ENCODE data around the gene CPZ.

CPZ gene

GRCh38 chr4:8655411-8656184, 63.0 kb downstream of the CPZ start:
- TF ChIP-seq POLR2A (IDR thresholded peaks at IDR 0.05; ENCODE audit: low read depth, low read length) (no peak), PAX5 (IDR thresholded peaks at IDR 0.05; ENCODE audit: insufficient read depth, low read length, severe bottlenecking) (no peak), TAF1 (IDR thresholded peaks at IDR 0.05; ENCODE audit: low read depth, low read length) (no peak), POU2F2 (IDR thresholded peaks at IDR 0.05; ENCODE audit: low read depth, low read length) (no peak), SPI1 (IDR thresholded peaks at IDR 0.05; ENCODE audit: low read depth, low read length) (no peak), POLR2AphosphoS5 (IDR thresholded peaks at IDR 0.05; ENCODE audit: low read depth, low read length) (no peak)
- DNase-seq (ENCODE audit: insufficient read length, low spot score) = no peak
- no peak for FAIRE-seq

GRCh38 chr4:8656185-8656517, 63.6 kb downstream of the CPZ start:
- no peak for FAIRE-seq
- no peak for TF ChIP-seq POLR2AphosphoS5 (IDR thresholded peaks at IDR 0.05; ENCODE audit: low read depth, low read length)
- no peak for DNase-seq (ENCODE audit: insufficient read length, low spot score)

GRCh38 chr4:8656711-8657380, 64.3 kb downstream of the CPZ start:
- FAIRE-seq = no peak
- no peak for DNase-seq (ENCODE audit: insufficient read length, low spot score)
- TF ChIP-seq PAX5 (IDR thresholded peaks at IDR 0.05; ENCODE audit: insufficient read depth, low read length, severe bottlenecking) (no peak), POU2F2 (IDR thresholded peaks at IDR 0.05; ENCODE audit: low read depth, low read length) (no peak), POLR2A (IDR thresholded peaks at IDR 0.05; ENCODE audit: low read depth, low read length) (no peak), POLR2AphosphoS5 (IDR thresholded peaks at IDR 0.05; ENCODE audit: low read depth, low read length) (no peak), SPI1 (IDR thresholded peaks at IDR 0.05; ENCODE audit: low read depth, low read length) (no peak), TAF1 (IDR thresholded peaks at IDR 0.05; ENCODE audit: low read depth, low read length) (no peak)

GRCh38 chr4:8657381-8658088, 65.0 kb downstream of the CPZ start:
- TF ChIP-seq POLR2AphosphoS5 (IDR thresholded peaks at IDR 0.05; ENCODE audit: low read depth, low read length) (no peak), SPI1 (IDR thresholded peaks at IDR 0.05; ENCODE audit: low read depth, low read length) (no peak), POU2F2 (IDR thresholded peaks at IDR 0.05; ENCODE audit: low read depth, low read length) (no peak), TAF1 (IDR thresholded peaks at IDR 0.05; ENCODE audit: low read depth, low read length) (no peak), PAX5 (IDR thresholded peaks at IDR 0.05; ENCODE audit: insufficient read depth, low read length, severe bottlenecking) (no peak), POLR2A (IDR thresholded peaks at IDR 0.05; ENCODE audit: low read depth, low read length) (no peak)
- DNase-seq (ENCODE audit: insufficient read length, low spot score) (no peak), FAIRE-seq (no peak)

- no peak for TF ChIP-seq TAF1 (IDR thresholded peaks at IDR 0.05; ENCODE audit: low read depth, low read length)
- no peak for TF ChIP-seq POLR2A (IDR thresholded peaks at IDR 0.05; ENCODE audit: low read depth, low read length)
- TF ChIP-seq PAX5 (IDR thresholded peaks at IDR 0.05; ENCODE audit: insufficient read depth, low read length, severe bottlenecking) = no peak
- TF ChIP-seq POU2F2 (IDR thresholded peaks at IDR 0.05; ENCODE audit: low read depth, low read length) = no peak
- no peak for TF ChIP-seq POLR2AphosphoS5 (IDR thresholded peaks at IDR 0.05; ENCODE audit: low read depth, low read length)
- no peak for TF ChIP-seq SPI1 (IDR thresholded peaks at IDR 0.05; ENCODE audit: low read depth, low read length)
- FAIRE-seq (no peak), DNase-seq (ENCODE audit: insufficient read length, low spot score) (no peak)
These were observed 70.2 kb downstream of the CPZ start for GRCh38 chr4:8662776-8663175.

GRCh38 chr4:8664031-8664805, 71.7 kb downstream of the CPZ start:
- TF ChIP-seq PAX5 (IDR thresholded peaks at IDR 0.05; ENCODE audit: insufficient read depth, low read length, severe bottlenecking) (no peak), POLR2AphosphoS5 (IDR thresholded peaks at IDR 0.05; ENCODE audit: low read depth, low read length) (no peak), SPI1 (IDR thresholded peaks at IDR 0.05; ENCODE audit: low read depth, low read length) (no peak), POU2F2 (IDR thresholded peaks at IDR 0.05; ENCODE audit: low read depth, low read length) (no peak), TAF1 (IDR thresholded peaks at IDR 0.05; ENCODE audit: low read depth, low read length) (no peak), POLR2A (IDR thresholded peaks at IDR 0.05; ENCODE audit: low read depth, low read length) (no peak)
- no peak for FAIRE-seq
- no peak for DNase-seq (ENCODE audit: insufficient read length, low spot score)

- TF ChIP-seq POLR2A (IDR thresholded peaks at IDR 0.05; ENCODE audit: low read depth, low read length) (no peak), TAF1 (IDR thresholded peaks at IDR 0.05; ENCODE audit: low read depth, low read length) (no peak), POLR2AphosphoS5 (IDR thresholded peaks at IDR 0.05; ENCODE audit: low read depth, low read length) (no peak), POU2F2 (IDR thresholded peaks at IDR 0.05; ENCODE audit: low read depth, low read length) (no peak), PAX5 (IDR thresholded peaks at IDR 0.05; ENCODE audit: insufficient read depth, low read length, severe bottlenecking) (no peak), SPI1 (IDR thresholded peaks at IDR 0.05; ENCODE audit: low read depth, low read length) (no peak)
- DNase-seq (ENCODE audit: insufficient read length, low spot score) (no peak), FAIRE-seq (no peak)
These were observed 72.4 kb downstream of the CPZ start for GRCh38 chr4:8664976-8665375.

- no peak for FAIRE-seq
- no peak for TF ChIP-seq POLR2AphosphoS5 (IDR thresholded peaks at IDR 0.05; ENCODE audit: low read depth, low read length)
- DNase-seq (ENCODE audit: insufficient read length, low spot score) = no peak
These were observed 73.1 kb downstream of the CPZ start for GRCh38 chr4:8665406-8666360.
